Left lung (tissue), 10 donors: Measurements from ENCODE around the gene KANK4. TPM values are rescaled to one million over a fixed set of nuclear protein-coding genes. Genes with fewer than 3 reads are reported as not detected.

ENCODE experiments used
- ATAC-seq: fragments of 200-7000 bp; cut with Tn5 transposase; one replicate; pipeline ENCODE4 v1.9.1; 2020; ENCODE audit warnings: moderate library complexity
- DNase-seq, 4 donors: peaks; one replicate each; pipeline ENCODE4 v3.0.0-alpha.2; 2013 to 2020
- H3K27ac ChIP-seq, 2 donors: fragments of 200-600 bp; sonication (generic) in 1 of 2; one replicate each; pipeline versions ENCODE4 v1.5.0 to v1.8.0; 2020 to 2021
- H3K27me3 ChIP-seq, 2 donors: fragments of 200-600 bp; sonication (generic) in 1 of 2; one replicate each; pipeline versions ENCODE4 v1.5.0 to v1.8.0; 2020 to 2021
- H3K36me3 ChIP-seq, 2 donors: fragments of 200-600 bp; sonication (generic) in 1 of 2; one replicate each; pipeline versions ENCODE4 v1.5.0 to v1.8.0; 2020 to 2021
- H3K4me1 ChIP-seq, 2 donors: fragments of 200-600 bp; one replicate each; pipeline ENCODE4 v1.8.0; 2021
- H3K4me3 ChIP-seq, 2 donors: fragments of 200-600 bp; sonication (generic) in 1 of 2; one replicate each; pipeline versions ENCODE4 v1.5.0 to v1.8.0; 2020 to 2021; ENCODE audit warnings: mild to moderate bottlenecking in 1 of 2
- H3K9me3 ChIP-seq, 2 donors: fragments of 200-600 bp; sonication (generic) in 1 of 2; one replicate each; pipeline versions ENCODE4 v1.5.0 to v1.8.0; 2020 to 2021
- intact Hi-C, 2 donors: fragments of 100-400 bp; cut with DNase I; formaldehyde crosslinking; loops; one replicate each; pipeline versions ENCODE4 v1.11.2 to v1.14.2; 2022
- polyA plus RNA-seq, 6 donors: library from polyadenylated mRNA; unstranded; fragments of 120-200 nt; gene quantifications; one replicate each; pipeline ENCODE4 v1.2.1, GENCODE V29; 2013; ENCODE audit not compliant: insufficient read length in 6 of 6
- total RNA-seq, 2 donors: library from RNA; stranded (reverse); fragmentation: NEBNext Ultra II Directional; extraction: Animal tissue kit (Norgen Biotek cat#: 25700); gene quantifications; one replicate each; pipeline ENCODE4 v1.2.1, GENCODE V29; 2021
- TF ChIP-seq, protein P1 (sequence below), 2 donors: fragments of 200-600 bp; sonication (generic) in 1 of 2; IDR thresholded peaks; one replicate each; pipeline versions ENCODE4 v1.5.0 to v1.8.0; 2021; ENCODE audit warnings: antibody characterized with exemption in 2 of 2
- donor health status: DM: no; HTN: yes; CAD: no.
- donor health status: DM: no; HTN: no; CAD: no.

The KANK4 gene
- total and polyA plus RNA-seq, 8 donors, result 2.0 to 15.1 (median 11.2) TPM

DNA sequence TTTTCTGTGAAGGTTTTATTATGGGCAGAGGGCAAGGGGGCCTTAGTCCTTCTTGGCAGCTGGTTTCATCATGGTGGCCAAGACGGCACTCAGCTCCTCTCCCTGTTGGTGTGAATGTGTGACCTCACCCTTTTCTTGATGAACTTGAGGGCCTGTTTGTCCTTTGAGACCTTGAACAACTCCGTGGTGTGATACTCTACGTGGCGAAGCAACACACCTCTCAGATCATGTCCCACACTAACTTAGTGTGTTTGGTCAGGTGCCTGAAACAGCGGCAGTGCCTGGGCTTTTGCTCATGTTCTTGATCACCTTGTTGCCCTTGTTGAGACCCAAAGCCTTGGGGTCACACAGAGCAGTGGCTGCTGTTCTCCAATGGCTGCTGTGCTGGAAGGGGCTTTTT, 111.1 kb downstream of the KANK4 start:
- Histone ChIP-seq H3K9me3 (peaks cover 0 to 20% of the 10 kb centered on the region in 2 donors), H3K27ac (no peak overlapping the region), H3K27me3 (no peaks in the 10 kb centered on the region), H3K36me3 (no peaks in the 10 kb centered on the region), H3K4me1 (no peaks in the 10 kb centered on the region), H3K4me3 (no peak overlapping the region)
- DNase-seq, result no peak
- intact Hi-C loops, result no loop called here
- TF ChIP-seq, protein P1, sequence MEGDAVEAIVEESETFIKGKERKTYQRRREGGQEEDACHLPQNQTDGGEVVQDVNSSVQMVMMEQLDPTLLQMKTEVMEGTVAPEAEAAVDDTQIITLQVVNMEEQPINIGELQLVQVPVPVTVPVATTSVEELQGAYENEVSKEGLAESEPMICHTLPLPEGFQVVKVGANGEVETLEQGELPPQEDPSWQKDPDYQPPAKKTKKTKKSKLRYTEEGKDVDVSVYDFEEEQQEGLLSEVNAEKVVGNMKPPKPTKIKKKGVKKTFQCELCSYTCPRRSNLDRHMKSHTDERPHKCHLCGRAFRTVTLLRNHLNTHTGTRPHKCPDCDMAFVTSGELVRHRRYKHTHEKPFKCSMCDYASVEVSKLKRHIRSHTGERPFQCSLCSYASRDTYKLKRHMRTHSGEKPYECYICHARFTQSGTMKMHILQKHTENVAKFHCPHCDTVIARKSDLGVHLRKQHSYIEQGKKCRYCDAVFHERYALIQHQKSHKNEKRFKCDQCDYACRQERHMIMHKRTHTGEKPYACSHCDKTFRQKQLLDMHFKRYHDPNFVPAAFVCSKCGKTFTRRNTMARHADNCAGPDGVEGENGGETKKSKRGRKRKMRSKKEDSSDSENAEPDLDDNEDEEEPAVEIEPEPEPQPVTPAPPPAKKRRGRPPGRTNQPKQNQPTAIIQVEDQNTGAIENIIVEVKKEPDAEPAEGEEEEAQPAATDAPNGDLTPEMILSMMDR (IDR thresholded peaks at IDR 0.05), result no peak
- no peak for ATAC-seq

DNA sequence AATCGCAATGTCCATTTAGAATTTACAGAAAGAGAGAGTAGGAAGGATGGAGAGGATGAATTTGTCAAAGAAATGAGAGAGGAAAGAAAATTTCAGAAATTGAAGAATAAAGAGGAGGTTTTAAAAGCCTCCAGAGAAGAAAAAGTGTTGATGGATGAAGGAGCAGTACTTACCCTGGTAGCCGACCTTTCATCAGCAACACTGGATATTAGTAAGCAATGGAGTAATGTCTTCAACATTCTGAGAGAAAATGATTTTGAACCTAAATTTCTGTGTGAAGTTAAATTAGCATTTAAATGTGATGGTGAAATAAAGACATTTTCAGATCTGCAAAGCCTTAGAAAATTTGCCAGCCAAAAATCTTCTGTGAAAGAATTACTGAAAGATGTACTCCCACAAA, 112.0 kb downstream of the KANK4 start:
- intact Hi-C loops, result no loop called here
- Histone ChIP-seq H3K36me3 (no peaks in the 10 kb centered on the region), H3K4me1 (no peaks in the 10 kb centered on the region), H3K27ac (no peak overlapping the region), H3K4me3 (no peak overlapping the region), H3K9me3 (peaks cover 0 to 20% of the 10 kb centered on the region in 2 donors), H3K27me3 (no peaks in the 10 kb centered on the region)
- no peak for DNase-seq
- TF ChIP-seq, protein P1 (IDR thresholded peaks at IDR 0.05), result no peak
- ATAC-seq, result no peak

GRCh38 chr1:62198781-62199125, 120.5 kb downstream of the KANK4 start:
- Histone ChIP-seq H3K27me3 (peaks cover 7 to 42% of the 10 kb centered on the region in 2 donors), H3K27ac (no peak overlapping the region), H3K4me3 (no peak overlapping the region), H3K4me1 (no peaks in the 10 kb centered on the region), H3K9me3 (no peaks in the 10 kb centered on the region), H3K36me3 (no peaks in the 10 kb centered on the region)
- DNase-seq (peak in 1 of 4 donors; percentile 6), ATAC-seq (no peak)
- intact Hi-C loops, result no loop called here
- TF ChIP-seq, protein P1 (IDR thresholded peaks at IDR 0.05), result no peak

DNA sequence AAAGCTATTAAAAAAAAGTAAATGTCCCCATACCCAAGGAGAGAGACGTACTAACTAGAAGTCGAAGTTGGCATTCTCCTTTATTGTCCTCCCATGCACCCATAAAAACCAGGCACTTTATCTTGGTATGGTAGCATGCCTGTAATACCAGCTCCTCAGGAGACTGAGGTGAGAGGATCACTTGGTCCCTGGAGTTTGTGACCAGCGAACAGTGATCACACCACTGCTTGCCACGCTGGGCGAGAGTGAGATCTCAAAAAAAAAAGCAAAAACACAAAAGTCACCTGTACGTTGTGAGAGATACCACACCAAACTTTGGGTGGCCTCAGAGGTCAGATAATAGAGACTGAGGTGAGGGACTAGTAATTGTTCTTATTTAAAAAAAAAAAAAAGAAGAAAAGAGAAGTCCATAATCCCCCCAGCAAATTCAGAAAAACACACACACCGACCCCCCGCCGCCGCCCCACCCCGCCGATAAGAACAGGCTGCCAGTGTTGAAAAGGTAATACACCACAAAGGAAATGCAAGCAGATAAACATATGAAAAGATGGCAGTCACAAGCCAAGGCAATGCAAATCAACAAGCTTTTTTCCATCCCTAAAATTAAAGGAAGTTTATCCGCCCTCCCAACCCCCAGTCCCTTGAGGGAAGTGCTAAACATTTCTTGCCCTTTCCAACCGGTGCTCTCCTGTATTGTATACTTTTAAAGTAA, 121.0 kb downstream of the KANK4 start:
- no peaks in the 10 kb centered on the region for H3K36me3 ChIP-seq
- H3K27me3 ChIP-seq, result peaks cover 7 to 46% of the 10 kb centered on the region in 2 donors
- no peaks in the 10 kb centered on the region for H3K9me3 ChIP-seq
- TF ChIP-seq, protein P1 (IDR thresholded peaks at IDR 0.05), result no peak
- ATAC-seq (no peak), DNase-seq (no peak)
- H3K4me3 ChIP-seq, result no peak overlapping the region
- H3K4me1 ChIP-seq, result no peaks in the 10 kb centered on the region
- H3K27ac ChIP-seq, result no peak overlapping the region
- intact Hi-C loops, result no loop called here

DNA sequence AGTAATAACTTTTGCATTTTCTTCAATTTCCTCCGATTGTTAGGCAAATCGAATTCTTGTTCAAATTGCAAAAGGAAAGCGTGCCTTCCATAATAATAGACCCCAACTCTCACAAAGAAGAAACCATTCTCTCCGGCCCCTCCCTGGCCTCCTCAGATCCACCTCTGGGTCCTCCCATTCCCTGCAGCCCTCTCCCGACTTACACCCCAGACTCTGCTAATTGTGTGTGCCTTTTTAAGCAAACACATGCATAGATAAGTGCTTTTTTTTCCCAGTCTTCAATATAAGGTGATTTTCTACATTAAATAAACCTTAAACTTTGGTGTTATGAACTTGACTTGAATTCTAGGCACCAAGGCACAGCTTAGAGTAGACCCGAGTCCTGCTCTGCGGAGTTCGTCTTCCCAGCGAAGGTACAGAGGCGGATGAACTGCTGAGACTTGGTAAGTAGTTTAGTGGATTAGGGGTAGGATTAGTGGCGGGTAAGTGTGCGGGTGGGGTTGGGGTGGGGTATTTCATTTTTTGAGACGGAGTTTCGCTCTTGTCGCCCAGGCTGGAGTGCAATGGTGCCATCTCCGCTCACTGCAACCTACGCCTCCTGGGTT, 123.0 kb downstream of the KANK4 start:
- Histone ChIP-seq H3K27ac (no peak overlapping the region), H3K4me3 (no peak overlapping the region), H3K27me3 (peaks cover 7 to 46% of the 10 kb centered on the region in 2 donors), H3K9me3 (no peaks in the 10 kb centered on the region), H3K4me1 (no peaks in the 10 kb centered on the region), H3K36me3 (no peaks in the 10 kb centered on the region)
- intact Hi-C loops, result no loop called here
- TF ChIP-seq, protein P1 (IDR thresholded peaks at IDR 0.05), result no peak
- ATAC-seq (no peak), DNase-seq (no peak)
